COR-L47 (cell line): ENCODE measurements around the gene AGBL4.
"Not testable (repeated sequence)": the region's sequence is repeated elsewhere in the genome, so short reads cannot be mapped to it uniquely, and the experiment has no call there.

Source experiments
- DNase-seq: peaks from one replicate; lab custom pipeline; 2025; lab: John Stamatoyannopoulos, UW

The AGBL4 gene

DNA sequence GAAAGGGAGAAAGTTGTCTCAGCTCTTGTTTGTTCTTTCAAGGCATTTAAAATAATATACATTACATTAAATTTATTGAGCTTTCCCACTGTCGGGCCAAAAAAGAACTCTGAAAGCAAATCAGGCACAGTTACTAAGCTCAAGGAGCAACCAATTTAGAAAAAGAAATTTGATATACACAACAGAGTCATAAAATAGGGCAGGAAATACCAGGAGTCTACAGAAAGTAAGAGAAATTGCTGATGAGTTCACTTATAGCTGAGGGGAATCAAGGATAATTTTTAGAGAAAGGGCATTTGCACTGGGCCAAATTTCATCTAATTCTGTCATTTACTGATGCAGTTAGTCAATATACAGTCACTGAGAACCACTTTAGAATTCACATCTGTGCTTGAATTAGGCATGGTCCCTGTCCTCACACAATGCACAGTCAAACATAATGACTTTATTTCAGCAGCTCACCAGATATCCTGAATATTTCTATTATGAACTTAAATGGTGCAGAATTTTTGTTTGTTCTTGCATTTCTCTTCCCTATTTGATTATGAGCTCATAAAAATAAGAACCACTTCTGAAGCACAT, 997.4 kb downstream of the AGBL4 start:
- DNase-seq = no peak

DNA sequence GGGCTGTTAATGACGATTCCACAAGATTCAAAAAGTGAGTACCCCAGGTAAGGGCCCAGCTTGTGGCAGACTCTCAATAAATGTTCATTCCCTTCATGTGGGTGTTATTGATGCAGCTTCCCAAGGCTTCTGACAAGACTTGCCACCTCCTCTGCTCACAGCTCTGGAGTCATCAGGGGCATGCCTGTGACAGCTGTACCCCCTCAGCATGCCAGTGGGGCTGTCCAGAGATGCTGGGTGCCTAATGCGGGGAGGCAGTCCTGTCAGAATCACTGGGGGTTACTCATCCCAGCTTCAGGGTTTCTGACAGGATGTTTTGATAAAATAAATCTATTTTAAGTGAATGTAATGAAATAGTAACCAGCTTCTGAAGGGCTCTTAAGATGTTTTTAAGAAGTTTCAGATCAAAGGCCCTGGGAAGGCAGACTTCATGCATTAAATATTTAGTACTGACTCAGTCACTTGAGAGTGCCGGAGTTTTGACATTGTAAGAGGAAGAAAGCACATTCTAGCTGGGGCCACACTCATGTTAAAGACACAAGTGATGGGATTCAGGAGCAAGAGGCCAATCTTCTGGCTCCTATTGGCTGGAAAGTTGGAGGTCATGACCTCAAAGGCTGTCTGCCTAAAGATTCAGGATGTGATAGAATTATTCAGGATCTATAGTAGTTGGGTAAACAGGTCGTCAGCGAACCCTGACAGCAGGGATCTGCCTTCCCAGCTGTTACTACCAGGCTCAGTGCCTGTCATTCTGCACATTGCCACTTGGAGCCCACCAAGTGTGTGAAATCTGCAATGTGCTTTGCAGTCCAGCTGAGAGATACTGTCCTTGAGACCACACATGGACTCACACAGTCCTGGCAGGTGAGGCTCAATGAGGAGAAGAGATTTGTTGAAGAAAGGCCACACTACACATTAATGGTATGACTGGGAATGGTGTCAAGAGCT, 1007.5 kb downstream of the AGBL4 start:
- DNase-seq = no peak

DNA sequence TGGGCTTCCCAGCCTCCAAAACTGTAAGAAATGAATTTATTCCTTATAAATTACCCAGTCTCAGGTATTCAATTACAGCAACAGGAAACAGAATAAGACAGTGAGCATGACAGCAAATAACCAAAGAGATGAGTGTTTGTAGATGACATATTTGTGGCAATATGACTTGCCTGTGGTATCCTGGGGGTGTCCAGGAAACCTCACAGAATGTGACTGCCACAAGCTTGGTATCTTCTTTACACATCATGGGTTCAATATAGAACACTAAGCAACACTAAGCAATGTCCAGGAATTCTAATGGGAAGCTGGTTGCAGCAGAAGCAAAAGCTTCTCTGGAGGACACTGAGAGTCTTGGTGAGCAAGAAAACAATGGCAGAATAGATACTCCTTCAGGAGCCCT, 1010.7 kb downstream of the AGBL4 start:
- DNase-seq = no peak

DNA sequence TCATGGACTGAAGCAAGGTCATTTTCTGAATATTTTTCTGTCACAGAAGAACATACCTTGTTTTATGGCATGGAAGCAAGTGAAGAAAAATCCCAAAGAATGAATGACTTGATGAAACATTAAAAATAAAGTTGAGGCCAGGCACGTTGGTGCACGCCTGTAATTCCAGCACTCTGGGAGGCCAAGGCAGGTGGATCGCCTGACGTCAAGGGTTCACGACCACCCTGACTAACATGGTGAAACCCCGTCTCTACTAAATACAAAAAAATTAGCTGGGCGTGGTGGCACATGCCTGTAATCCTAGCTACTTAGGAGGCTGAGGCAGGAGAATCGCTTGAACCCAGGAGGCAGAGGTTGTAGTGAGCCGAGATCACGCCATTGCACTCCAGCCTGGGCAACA, 1020.8 kb downstream of the AGBL4 start:
- not testable (repeated sequence) for DNase-seq

GRCh38 chr1:48999321-48999720, 1024.4 kb downstream of the AGBL4 start:
- no peak for DNase-seq

GRCh38 chr1:48996311-48996710, 1027.4 kb downstream of the AGBL4 start:
- no peak for DNase-seq

DNA sequence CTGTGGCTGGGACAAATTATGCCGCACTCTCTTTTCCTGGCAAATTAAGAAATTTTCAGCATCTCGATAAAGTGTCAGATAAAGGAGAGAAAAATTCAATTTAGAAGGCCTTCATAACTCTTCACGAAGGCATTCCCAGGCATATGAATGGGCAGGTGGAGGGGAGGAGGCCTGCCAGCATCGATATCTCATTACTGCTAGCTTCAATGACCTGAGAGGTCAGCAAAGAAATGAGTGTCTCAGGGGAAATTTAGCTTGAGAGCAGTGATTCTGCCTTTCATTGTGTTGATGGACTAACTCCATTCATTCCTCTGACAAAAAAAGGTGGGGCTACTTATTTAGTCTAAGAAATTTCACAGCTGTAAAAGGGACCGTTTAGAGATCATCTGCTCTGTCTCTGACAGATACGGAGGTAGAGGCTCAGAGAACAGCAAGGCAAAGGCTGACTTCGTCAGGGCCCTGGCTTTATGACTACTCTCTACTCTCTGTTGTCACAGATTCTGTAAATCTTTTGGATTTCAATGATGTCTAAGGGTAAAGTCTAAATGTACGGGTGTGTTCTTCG, 1035.0 kb downstream of the AGBL4 start:
- no peak for DNase-seq

DNA sequence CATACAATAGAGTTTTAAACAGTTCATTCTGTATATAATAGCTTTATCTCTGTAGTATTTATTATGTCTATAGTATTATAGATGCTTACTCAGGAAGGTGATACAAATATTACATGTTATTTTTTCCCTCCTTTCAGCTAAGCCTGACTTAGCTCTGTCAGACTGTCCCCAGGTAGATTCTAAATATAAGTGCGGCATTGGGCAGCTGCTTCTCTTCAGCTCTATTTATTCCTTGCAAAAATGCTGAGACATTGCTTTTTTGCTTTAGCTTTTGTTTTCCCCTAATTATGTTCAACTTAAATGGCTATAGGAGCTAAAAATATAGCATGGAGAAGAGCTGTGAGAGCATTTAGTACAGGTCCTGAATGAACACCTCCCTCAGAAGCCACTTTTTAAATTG, 1043.8 kb downstream of the AGBL4 start:
- no peak for DNase-seq

GRCh38 chr1:48978413-48978812, 1045.3 kb downstream of the AGBL4 start:
- no peak for DNase-seq

- DNase-seq = no peak
Measured at GRCh38 chr1:48977273-48977672, 1046.5 kb downstream of the AGBL4 start.

DNA sequence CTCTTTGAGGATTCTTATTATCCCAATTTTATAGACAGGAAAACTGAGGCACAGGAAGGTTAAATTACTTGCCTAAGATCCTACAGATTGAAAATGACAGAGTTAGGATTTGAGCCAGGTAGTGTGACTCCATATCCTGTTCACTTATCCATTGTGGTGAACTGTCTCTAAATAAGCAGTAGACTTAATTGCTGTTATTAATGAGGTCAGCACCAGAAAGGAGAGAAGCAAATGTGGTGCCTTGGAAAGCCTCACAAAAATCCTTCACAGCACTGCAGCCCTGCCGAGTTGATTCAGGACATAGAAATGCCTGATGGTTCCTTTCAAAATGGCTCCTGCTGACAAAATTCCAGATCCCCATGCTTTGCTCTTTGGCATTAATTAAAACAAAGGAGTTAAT, 1053.8 kb downstream of the AGBL4 start:
- DNase-seq = no peak

DNA sequence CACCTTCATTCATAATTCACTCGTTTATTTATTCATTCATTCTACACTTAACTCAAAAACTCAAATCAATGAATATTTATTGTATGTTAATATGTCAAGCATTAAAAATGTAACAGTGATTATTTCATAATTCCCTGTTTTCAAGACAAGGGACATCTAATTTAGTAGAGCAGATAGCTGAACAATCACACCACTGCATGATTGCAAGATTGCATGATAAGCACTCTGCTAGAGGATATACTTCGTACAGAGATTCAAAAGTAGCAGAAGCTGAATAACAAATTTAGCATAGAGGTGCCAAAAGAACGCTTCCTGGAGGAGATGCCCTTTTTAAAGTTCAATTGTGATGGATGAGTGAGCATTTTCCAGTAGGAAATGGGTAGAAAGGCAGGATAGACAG, 1056.4 kb downstream of the AGBL4 start:
- no peak for DNase-seq

DNA sequence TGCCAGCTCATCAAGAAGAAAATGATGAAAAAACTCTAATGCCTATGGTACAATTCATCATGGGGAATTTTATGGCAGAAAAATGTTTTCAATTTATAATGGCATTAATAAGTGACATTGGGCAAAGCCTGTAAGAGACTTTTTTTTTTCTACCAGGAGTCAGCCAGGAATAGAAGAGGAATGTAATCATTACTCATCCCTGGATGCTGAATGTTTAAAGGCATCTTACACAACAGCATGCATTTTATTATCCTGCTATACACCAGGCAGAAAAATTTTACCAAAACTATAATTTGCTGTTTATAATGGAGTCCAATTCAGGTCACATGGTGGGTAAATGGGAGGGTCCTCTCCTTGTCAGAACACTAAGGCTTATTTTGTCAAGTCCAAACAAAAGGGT, 1057.2 kb downstream of the AGBL4 start:
- DNase-seq = no peak

DNA sequence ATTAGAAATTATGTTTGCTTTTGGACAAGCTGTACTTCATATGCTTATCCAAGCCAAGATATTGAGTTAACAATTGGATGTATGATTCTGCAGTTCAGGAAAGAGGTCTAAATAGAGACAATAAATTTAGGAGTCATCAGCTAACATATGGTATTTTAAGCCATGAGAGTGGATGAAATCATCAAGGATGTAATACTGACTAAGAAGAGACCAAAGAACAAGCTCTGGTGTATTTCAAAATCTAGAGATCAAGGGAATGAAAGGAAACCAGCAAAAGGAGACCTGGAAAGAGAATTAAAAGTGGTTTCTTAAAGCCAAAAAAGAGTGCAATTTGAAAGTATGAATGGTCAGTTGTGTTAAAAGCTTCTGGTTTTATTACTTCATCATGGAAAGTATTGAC, 1063.4 kb downstream of the AGBL4 start:
- no peak for DNase-seq

- DNase-seq = no peak
Measured at GRCh38 chr1:48955774-48956173, 1068.0 kb downstream of the AGBL4 start.

DNA sequence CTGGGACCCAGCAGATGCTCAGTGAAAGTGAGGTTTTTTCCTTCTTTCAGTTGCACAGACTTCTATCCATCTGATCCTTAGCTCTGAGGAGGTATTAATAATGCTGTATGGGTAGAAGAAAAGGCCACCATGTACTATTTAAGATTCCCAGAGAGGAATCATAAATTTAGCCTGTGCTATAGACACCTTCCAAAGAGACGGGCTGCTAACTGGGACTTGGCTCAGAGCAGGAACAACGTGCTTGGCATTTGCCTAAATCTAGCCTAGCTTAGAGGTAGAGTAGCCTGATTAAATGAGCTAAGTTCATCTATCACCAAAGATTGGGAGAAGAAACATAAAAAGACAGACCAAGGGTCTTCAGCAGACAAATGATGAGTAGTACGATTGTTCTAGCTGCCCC, 1070.1 kb downstream of the AGBL4 start:
- DNase-seq = no peak

DNA sequence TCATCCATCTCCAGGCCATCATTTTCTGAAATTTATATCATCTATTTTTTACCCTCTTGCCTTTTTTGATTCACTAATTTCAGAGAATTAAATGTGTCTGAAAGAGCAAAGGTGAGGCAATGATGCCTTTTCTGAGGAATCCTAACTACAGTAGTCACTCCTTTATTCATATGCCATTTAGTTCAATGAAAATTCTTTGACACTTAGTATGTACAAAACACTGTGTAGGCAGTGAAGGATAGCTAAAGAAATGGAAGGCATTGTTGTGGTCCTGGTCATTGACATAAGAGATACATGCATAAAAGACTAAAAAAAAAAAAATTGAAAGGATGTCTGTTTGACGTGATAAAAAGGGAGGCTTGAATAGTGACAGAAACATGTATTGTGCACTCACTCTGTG, 1075.2 kb downstream of the AGBL4 start:
- no peak for DNase-seq

GRCh38 chr1:48947761-48948537, 1075.8 kb downstream of the AGBL4 start:
- DNase-seq = no peak

- DNase-seq = no peak
Measured at GRCh38 chr1:48946070-48946469, 1077.7 kb downstream of the AGBL4 start.

DNA sequence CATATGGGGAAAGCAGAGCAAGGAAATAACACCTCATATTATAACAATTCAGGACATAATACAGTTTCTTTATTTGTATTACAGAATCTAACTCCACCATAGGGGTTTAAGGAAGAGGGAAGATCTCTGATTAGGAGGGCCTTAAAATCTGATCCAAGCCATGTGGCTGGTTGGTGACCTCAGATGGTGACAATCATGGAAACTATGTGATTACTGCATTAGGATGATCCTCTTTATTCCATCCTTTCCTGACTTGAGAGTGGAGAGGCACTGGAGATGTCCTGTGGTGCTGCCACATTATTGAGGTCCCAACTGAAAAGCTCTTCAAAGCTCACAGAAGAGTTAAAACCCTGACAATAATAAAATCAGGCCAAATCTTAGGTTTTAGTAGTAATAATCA, 1078.9 kb downstream of the AGBL4 start:
- no peak for DNase-seq

GRCh38 chr1:48943826-48944225, 1079.9 kb downstream of the AGBL4 start:
- no peak for DNase-seq

- DNase-seq = no peak
Measured at GRCh38 chr1:48943393-48943792, 1080.4 kb downstream of the AGBL4 start.
